Measurements from ENCODE around the gene SLC29A3. TPM values are rescaled to one million over a fixed set of nuclear protein-coding genes. Genes with fewer than 3 reads are reported as not detected.
"Not testable (repeated sequence)": the region's sequence is repeated elsewhere in the genome, so short reads cannot be mapped to it uniquely, and the experiment has no call there.

The SLC29A3 gene
- 1 to 10 TPM; 2.3 to 7.6 (median 4.1) TPM for total RNA-seq

GRCh38 chr10:71319042-71319799, at the start of gene SLC29A3:
Gene SLC29A3 (plus strand): TSS chr10:71319259. CDS start chr10:71319310, 51 bp downstream.
- Histone ChIP-seq H3K4me1 (replicated peaks in 1 of 2) (peaks cover 17% of the 10 kb centered on the region in 2 donors), H3K27ac (peak within 1 kb of the TSS; percentile 69 to 73), H3K4me3 (peak within 1 kb of the TSS; percentile 47 to 68 (median 53))
- ATAC-seq (replicated peaks in 6 of 8), result peak; percentile 88 to 95 (median 92)
- WGBS, 10 experiments, result 0 to 5% methylated on average over 3 to 5 of the region's 62 CpGs; no CpG with 5 or more reads in 8 of the 10 experiments
- in situ Hi-C loops (cut with MboI; ENCODE audit: low pct_unique_long_range_greater_than_20kb in 2 of 9, low sequenced_read_pairs in 9 of 9, unreplicated experiment in 9 of 9), result loop anchor here in 5 of 9 experiments (10.0 to 25.0 kb wide), 4 partner anchors 386 to 1018 kb away; partner anchors contain the start of gene C10orf105 (in 4 of the 5)

- ATAC-seq (replicated peaks in 6 of 8), result peak in 6 of 8 experiments; percentile 0 to 24 (median 6)
These were observed 49.5 kb upstream of the SLC29A3 start for GRCh38 chr10:71269301-71270288.

GRCh38 chr10:71270301-71271220, 48.5 kb upstream of the SLC29A3 start:
- H3K4me3 ChIP-seq, result no peak overlapping the region
- peak; percentile 8 to 87 (median 36) for ATAC-seq (replicated peaks in 6 of 8)
- 59 to 100% (median 71%) methylated on average over 1 to 6 of the region's 10 CpGs; no CpG with 5 or more reads in 5 of the 10 experiments for WGBS, 10 experiments
- peak overlapping the region; percentile 87 to 96 for H3K27ac ChIP-seq
- H3K4me1 ChIP-seq (replicated peaks in 1 of 2), result peaks cover 58 to 63% of the 10 kb centered on the region in 2 donors
- in situ Hi-C loops (cut with MboI; ENCODE audit: low pct_unique_long_range_greater_than_20kb in 2 of 9, low sequenced_read_pairs in 9 of 9, unreplicated experiment in 9 of 9), result no loop called here

More at GRCh38 chr10:71269301-71270288, 49.5 kb upstream of the SLC29A3 start:
- Histone ChIP-seq H3K4me1 (replicated peaks in 1 of 2) (peaks cover 65 to 70% of the 10 kb centered on the region in 2 donors), H3K4me3 (no peak overlapping the region), H3K27ac (peak overlapping the region; percentile 62 to 85)
- WGBS, 10 experiments, result 24 to 67% (median 50%) methylated on average over 2 to 6 of the region's 11 CpGs; no CpG with 5 or more reads in 5 of the 10 experiments
- in situ Hi-C loops (cut with MboI; ENCODE audit: low pct_unique_long_range_greater_than_20kb in 2 of 9, low sequenced_read_pairs in 9 of 9, unreplicated experiment in 9 of 9), result no loop called here

GRCh38 chr10:71271662-71272055, 47.4 kb upstream of the SLC29A3 start:
- 15 to 100% (median 29%) methylated on average over 1 to 6 of the region's 14 CpGs; no CpG with 5 or more reads in 7 of the 10 experiments for WGBS, 10 experiments
- ATAC-seq (replicated peaks in 6 of 8), result peak in 5 of 8 experiments; percentile 43 to 67 (median 59)
- Histone ChIP-seq H3K4me1 (replicated peaks in 1 of 2) (peaks cover 51 to 58% of the 10 kb centered on the region in 2 donors), H3K27ac (peak overlapping the region; percentile 87 to 96), H3K4me3 (no peak overlapping the region)
- in situ Hi-C loops (cut with MboI; ENCODE audit: low pct_unique_long_range_greater_than_20kb in 2 of 9, low sequenced_read_pairs in 9 of 9, unreplicated experiment in 9 of 9), result no loop called here

GRCh38 chr10:71272056-71272771, 46.8 kb upstream of the SLC29A3 start:
- Histone ChIP-seq H3K4me1 (replicated peaks in 1 of 2) (peaks cover 51 to 58% of the 10 kb centered on the region in 2 donors), H3K27ac (peak overlapping the region; percentile 87 to 96), H3K4me3 (no peak overlapping the region)
- peak in 7 of 8 experiments; percentile 15 to 77 (median 72) for ATAC-seq (replicated peaks in 6 of 8)
- in situ Hi-C loops (cut with MboI; ENCODE audit: low pct_unique_long_range_greater_than_20kb in 2 of 9, low sequenced_read_pairs in 9 of 9, unreplicated experiment in 9 of 9), result no loop called here
- 8 to 76% (median 20%) methylated on average over 1 to 6 of the region's 15 CpGs; no CpG with 5 or more reads in 5 of the 10 experiments for WGBS, 10 experiments

GRCh38 chr10:71272974-71273373, 46.1 kb upstream of the SLC29A3 start:
- H3K27ac ChIP-seq; in situ Hi-C loops (cut with MboI; ENCODE audit: low pct_unique_long_range_greater_than_20kb in 2 of 9, low sequenced_read_pairs in 9 of 9, unreplicated experiment in 9 of 9); ATAC-seq (replicated peaks in 6 of 8); H3K4me3 ChIP-seq: not testable (repeated sequence)
- peaks cover 50 to 57% of the 10 kb centered on the region in 2 donors for H3K4me1 ChIP-seq (replicated peaks in 1 of 2)
- WGBS, 10 experiments, result 60 to 100% (median 85%) methylated on average over 1 to 5 of the region's 11 CpGs; no CpG with 5 or more reads in 2 of the 10 experiments

GRCh38 chr10:71273506-71273905, 45.6 kb upstream of the SLC29A3 start:
- 95 to 100% methylated on average over 1 to 4 of the region's 5 CpGs; no CpG with 5 or more reads in 8 of the 10 experiments for WGBS, 10 experiments
- Histone ChIP-seq H3K27ac (no peak overlapping the region), H3K4me1 (replicated peaks in 1 of 2) (peaks cover 52 to 57% of the 10 kb centered on the region in 2 donors), H3K4me3 (no peak overlapping the region)
- no peak for ATAC-seq (replicated peaks in 6 of 8)
- in situ Hi-C loops (cut with MboI; ENCODE audit: low pct_unique_long_range_greater_than_20kb in 2 of 9, low sequenced_read_pairs in 9 of 9, unreplicated experiment in 9 of 9), result no loop called here

- H3K4me3 ChIP-seq, result no peak overlapping the region
- in situ Hi-C loops (cut with MboI; ENCODE audit: low pct_unique_long_range_greater_than_20kb in 2 of 9, low sequenced_read_pairs in 9 of 9, unreplicated experiment in 9 of 9), result loop anchor here in 4 of 9 experiments (25.0 kb wide), 1 partner anchor 363 kb away; no protein-coding TSS in a partner anchor
- H3K4me1 ChIP-seq (replicated peaks in 1 of 2), result peaks cover 48 to 53% of the 10 kb centered on the region in 2 donors
- H3K27ac ChIP-seq, result no peak overlapping the region
- no peak for ATAC-seq (replicated peaks in 6 of 8)
- WGBS, 10 experiments, result 50 to 86% (median 77%) methylated on average over 2 to 7 of the region's 11 CpGs; no CpG with 5 or more reads in 1 of the 10 experiments
These were observed 43.9 kb upstream of the SLC29A3 start for GRCh38 chr10:71274901-71275796.

GRCh38 chr10:71276873-71277272, 42.2 kb upstream of the SLC29A3 start:
- peak in 3 of 8 experiments; percentile 26 to 42 (median 29) for ATAC-seq (replicated peaks in 6 of 8)
- WGBS, 10 experiments, result 72 to 100% methylated on average over 2 of the region's 9 CpGs; no CpG with 5 or more reads in 8 of the 10 experiments
- Histone ChIP-seq H3K4me3 (no peak overlapping the region), H3K27ac (peak overlapping the region; percentile 23 to 46), H3K4me1 (replicated peaks in 1 of 2) (peaks cover 32 to 42% of the 10 kb centered on the region in 2 donors)
- in situ Hi-C loops (cut with MboI; ENCODE audit: low pct_unique_long_range_greater_than_20kb in 2 of 9, low sequenced_read_pairs in 9 of 9, unreplicated experiment in 9 of 9), result loop anchor here in 4 of 9 experiments (25.0 kb wide), 1 partner anchor 365 kb away; no protein-coding TSS in a partner anchor

- Histone ChIP-seq H3K4me1 (replicated peaks in 1 of 2) (peaks cover 27 to 35% of the 10 kb centered on the region in 2 donors), H3K4me3 (no peak overlapping the region), H3K27ac (peak overlapping the region in 1 of 2 donors; percentile 53)
- in situ Hi-C loops (cut with MboI; ENCODE audit: low pct_unique_long_range_greater_than_20kb in 2 of 9, low sequenced_read_pairs in 9 of 9, unreplicated experiment in 9 of 9), result loop anchor here in 4 of 9 experiments (25.0 kb wide), 1 partner anchor 366 kb away; no protein-coding TSS in a partner anchor
- WGBS, 10 experiments, result 67 to 100% (median 87%) methylated on average over 1 to 6 of the region's 11 CpGs; no CpG with 5 or more reads in 4 of the 10 experiments
- peak in 5 of 8 experiments; percentile 10 to 42 (median 32) for ATAC-seq (replicated peaks in 6 of 8)
These were observed 41.0 kb upstream of the SLC29A3 start for GRCh38 chr10:71277914-71278665.

Measured in motor neuron (in vitro differentiated cells).